Measurements from ENCODE around the gene FARP1.

Gene FARP1

DNA sequence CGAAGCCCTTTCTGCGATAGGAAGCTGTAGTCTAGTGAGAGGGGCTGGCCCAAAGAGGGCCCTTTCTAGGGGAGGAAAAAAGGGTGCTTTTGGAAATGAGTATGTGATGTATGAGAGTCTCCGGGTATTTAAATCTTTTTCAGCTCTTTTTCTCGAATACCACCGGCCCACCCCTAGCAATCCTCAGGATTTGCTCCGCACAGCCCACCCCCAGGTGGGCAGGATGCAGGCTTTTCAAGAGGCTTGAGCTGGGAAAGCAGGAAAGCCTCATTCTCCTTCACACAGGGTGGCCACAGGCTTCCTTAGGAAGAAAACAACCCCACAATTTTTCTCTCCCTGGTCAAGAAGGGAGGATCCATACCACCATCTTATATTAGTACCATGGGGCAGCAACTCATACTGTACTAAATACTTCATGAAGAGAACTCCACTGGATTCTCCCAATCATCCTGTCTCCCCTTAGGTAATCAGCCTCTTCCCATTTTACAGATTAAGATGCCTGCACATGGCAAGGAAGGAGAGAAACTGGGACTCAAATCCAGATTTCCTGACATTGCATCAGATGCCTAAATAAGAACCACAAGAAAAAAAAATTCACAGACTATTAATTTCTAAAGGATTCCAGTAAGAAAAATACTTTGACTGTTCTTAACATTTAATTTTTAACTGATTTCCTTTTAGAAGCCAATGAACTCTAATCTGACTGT is 349.6 kb downstream of the FARP1 start:
- no peak for DNase-seq

DNA sequence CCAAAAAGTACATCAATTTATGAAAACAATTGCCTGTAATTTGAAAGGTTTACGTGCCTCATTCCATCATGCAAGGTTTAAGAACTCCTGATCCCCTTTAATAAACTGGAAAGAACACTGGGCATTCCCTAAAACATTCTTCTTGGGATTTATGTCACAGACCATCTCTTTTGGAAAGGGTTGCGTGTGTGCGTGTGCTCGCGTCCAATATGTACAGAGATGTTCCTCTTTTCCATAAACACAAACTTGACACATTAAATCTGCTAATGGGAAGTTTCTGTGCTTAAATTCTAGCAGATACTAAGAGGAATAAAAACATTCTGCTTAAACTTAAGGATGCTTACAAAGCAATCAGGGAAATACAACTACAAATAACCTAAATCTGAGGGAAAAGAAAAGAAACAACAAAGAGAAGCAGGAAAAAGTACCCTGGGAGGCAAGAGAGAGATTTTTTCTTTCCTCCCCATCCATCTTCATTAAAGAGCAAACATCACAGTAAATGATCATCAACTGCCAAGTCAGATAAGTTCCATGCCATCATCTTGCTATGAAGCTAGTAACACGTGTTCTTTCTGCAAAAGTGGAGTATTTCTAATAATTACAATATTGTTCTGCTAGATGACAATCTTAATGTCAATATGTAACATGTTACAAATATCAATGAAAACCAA is 350.3 kb downstream of the FARP1 start:
- no peak for DNase-seq

DNA sequence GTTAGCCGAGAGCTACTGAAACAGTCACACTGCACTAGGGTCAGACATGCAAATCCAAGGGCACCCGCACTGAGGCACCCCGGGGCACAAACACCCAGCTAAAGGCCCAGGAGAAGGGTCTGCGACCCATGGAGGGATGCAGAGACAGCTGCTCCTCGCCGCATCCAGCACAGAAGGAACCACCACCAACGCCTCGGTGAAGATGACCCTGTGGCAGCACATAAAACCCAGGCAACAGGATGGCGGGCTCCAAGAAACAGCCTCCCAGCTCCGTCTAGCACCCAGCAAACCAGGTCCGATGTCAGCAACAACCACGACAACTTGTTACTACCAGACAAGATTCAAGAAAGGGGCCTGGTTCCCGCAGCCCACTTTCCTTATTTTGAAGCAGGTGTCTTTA is 351.9 kb downstream of the FARP1 start:
- DNase-seq, result no peak

DNA sequence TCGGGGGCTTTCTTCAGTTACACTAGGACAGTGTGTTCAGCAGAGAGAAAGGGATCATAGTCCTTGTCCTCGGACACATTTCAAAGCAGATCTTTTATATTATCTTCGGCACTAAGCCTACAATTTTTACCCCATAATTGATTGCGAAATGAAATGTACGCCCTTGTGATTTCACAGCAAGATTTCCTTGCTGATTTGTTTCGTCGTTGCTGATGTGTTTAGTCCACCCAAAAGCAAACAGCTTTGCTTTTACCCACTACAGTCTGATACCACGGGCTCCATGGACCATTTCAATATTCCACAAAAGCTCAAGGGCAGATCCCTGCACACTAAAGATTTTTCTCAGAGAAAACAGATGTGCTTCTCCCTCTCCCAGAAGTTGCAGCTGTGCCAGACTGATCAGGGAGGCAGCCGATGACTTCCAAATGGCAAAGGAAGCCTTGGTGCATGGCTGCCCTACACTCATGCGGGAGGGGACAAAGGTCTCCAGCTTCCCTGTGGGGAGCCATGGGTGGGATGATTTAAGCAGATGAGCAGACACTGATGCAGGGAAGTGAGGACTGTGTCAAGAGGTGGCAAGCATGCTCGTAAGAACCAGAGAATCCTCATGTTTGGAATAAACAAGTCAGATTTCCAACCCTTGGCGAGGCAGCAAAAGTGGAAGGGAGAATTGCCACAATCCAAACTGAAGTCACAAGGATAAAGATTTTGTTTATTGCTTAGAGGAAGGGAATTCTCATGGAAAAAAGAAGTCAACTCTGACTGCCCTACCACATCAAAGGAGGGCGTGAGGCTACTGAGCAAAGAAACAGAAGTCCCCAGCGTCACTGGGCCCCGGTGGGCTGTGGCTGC is 353.0 kb downstream of the FARP1 start:
- no peak for DNase-seq

DNA sequence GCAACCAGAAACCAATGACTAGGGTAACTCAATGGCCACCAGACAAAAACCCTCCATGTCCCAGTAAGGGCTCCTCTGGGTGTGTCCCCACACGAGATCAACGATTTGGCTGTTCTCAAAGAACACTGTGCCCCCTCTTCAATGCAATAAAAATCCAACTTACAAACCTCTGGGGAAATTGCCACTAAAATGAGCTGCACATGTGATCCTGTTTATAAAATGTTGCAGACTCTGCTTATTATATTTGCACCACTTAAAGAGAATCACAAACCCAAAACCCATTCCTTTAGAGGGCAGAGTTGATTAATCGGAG is 353.5 kb downstream of the FARP1 start:
- no peak for DNase-seq

DNA sequence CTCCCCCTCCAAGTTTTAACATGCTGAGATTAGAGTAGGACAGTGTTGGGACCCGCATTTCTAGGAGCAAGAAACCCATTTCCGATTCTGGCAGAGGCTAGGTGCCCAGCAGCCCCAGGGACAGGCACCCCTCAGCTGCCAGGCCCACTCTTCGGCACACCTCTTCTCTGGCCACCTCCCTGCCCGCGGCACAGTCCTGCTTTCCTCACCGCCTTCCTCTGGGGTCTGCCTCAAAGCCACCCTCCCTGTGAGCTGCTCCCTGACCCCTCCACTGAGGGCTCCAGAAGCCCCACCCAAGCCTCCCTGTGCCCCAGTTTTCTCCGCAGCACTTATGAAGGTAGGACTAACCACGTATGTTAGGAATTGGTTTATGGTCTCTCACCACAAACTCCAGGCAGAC is 354.1 kb downstream of the FARP1 start:
- DNase-seq, result no peak

DNA sequence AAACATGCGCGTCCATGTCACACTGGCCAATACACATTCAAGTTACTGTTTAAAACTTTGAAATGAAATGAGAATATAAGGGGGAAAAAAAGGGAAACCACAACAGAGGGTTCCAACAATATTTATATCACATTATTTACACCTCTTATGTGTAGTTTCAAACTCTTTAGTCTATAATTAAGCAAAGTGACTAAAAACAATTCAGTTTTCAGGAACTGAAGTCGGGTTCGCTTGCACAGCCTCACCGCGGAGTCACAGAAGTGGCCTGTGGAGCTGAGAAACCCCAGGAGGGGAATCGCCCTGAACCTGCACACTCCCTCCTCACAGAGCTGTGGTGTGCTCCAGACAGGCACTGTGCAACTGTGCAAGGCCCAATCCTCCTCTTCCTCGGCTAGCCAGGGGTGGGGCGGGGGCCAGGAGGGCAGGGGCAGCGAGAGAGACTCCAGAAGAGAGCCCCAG is 358.1 kb downstream of the FARP1 start:
- DNase-seq, result no peak

DNA sequence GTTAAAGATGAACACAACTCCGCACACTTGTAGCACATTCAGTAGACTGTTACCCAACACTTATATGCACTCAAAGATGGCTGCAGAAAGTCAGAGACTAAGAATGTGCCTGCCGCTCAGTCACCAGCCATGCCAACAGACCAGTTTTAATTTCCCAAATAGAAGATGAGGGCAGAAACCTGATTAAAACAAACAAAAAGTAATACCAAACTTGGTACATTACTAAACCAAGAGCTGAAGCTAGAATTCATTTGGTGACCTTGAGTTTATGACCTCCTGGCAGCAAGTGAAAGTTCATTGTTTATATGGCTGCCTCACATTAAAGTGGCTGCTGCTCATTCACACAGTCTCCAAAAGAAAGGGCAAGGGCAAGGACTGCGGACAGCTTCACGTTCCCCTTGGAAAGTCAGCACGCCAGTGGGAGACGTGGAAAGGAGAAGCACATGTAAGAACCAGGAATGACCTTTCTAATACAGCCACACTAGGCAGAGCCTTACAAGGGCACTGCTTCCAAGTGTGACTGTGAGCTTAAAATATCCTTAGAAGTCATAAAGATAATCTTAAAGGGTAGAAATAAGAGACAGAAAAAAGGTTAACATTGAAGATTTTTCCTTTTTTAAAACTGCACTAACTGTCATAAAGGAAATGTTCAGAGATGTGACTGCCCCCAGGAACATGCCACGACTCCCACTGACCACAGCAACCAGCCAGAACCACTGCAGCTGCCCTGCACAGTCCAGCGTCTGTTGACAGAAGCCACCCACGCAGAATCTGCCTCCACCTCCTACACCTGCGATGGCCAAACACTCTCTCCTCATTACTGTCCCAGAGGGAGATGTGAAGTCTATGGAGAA is 360.5 kb downstream of the FARP1 start:
- no peak for DNase-seq

DNA sequence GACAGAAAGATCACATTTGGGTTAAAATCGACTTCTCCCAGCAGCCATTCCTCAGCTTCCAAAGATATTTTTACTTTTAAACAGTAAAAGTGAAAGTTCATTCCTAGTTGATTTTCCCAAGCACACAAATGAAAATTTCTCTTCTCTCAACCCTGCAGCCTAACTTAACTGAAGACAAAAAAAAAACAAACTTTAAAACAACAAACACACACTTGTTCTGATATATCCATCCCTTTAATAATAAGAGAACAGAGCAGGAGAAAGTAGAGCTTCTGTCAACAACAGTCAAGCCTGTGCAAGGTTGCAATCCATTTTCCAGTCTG is 361.1 kb downstream of the FARP1 start:
- no peak for DNase-seq

DNA sequence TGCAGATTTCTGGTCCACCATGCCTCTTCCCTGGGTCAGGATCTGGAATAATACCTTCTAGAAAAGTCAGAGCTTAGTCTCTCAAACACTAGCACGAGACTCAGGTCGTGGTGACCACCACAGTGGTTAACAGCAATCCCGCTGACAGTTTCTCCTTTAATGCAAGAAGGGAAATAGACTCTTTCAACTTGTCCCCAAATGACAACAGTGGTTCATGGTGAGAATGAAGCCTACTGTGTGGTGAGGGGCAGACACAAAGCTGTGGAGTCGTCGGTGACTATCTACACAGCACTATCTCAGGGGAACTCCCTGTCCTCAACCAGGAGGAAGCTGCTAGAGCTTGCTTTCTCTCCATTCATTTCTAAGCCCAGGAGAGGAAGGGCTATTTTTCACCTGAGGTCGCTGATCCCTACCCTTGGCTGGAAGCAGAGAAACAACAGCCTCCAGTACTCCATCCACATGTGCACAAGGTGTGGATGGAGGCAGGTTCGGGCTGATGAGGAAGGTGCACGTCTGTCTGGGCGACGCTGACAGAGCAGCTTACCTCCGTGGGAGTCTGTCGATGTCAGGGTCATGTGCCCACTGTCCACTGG is 361.6 kb downstream of the FARP1 start:
- no peak for DNase-seq
